GM18511 (cell line): Measurements from ENCODE around the gene FGD5.
"Not testable (repeated sequence)": the region's sequence is repeated elsewhere in the genome, so short reads cannot be mapped to it uniquely, and the experiment has no call there.

ENCODE experiments used
- ATAC-seq: cut with Tn5 transposase; IDR thresholded peaks from one replicate; pipeline ENCODE4 v1.9.1; 2021; ENCODE audit warnings: mild to moderate bottlenecking, moderate library complexity; ENCODE audit not compliant: unreplicated experiment

FGD5 gene

GRCh38 chr3:14805961-14806537 lies 12.7 kb upstream of the FGD5 start:
- no peak for ATAC-seq

DNA sequence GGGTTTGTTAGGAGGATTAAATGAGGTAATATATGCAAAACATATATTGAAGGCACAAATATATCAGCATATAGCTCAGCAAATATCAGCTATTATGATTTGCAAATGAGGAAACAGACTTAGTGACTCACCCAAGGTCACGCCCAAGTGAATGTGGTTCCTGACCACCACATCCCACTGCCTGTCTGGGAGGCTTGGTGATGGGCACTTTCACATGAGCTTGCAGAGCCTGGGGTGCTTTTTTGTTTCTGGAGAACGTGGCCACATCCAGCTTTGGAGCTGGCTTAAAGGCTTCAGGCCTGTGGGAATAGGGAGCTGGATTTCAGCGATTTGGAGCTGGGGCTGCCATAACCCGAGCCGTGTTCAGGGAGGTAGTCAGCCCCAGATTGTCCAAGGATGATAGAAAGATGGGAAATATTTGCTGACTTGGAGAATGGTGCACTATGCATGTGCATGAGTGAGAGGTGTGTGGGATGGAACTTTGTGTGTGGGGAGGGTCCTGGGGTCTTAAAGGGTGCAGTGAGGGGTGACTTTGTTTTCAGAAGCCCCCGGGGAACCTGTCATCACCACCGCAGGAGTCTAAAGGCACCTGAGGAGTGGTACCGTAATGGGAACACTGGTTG lies 12.0 kb upstream of the FGD5 start:
- ATAC-seq: peak; percentile 62

- no peak for ATAC-seq
These were observed 10.7 kb upstream of the FGD5 start for GRCh38 chr3:14808025-14808424.

GRCh38 chr3:14808502-14809266 lies 10.1 kb upstream of the FGD5 start:
- ATAC-seq: no peak

GRCh38 chr3:14809611-14810010 lies 9.2 kb upstream of the FGD5 start:
- not testable (repeated sequence) for ATAC-seq

GRCh38 chr3:14810070-14810791 lies 8.5 kb upstream of the FGD5 start:
- no peak for ATAC-seq

DNA sequence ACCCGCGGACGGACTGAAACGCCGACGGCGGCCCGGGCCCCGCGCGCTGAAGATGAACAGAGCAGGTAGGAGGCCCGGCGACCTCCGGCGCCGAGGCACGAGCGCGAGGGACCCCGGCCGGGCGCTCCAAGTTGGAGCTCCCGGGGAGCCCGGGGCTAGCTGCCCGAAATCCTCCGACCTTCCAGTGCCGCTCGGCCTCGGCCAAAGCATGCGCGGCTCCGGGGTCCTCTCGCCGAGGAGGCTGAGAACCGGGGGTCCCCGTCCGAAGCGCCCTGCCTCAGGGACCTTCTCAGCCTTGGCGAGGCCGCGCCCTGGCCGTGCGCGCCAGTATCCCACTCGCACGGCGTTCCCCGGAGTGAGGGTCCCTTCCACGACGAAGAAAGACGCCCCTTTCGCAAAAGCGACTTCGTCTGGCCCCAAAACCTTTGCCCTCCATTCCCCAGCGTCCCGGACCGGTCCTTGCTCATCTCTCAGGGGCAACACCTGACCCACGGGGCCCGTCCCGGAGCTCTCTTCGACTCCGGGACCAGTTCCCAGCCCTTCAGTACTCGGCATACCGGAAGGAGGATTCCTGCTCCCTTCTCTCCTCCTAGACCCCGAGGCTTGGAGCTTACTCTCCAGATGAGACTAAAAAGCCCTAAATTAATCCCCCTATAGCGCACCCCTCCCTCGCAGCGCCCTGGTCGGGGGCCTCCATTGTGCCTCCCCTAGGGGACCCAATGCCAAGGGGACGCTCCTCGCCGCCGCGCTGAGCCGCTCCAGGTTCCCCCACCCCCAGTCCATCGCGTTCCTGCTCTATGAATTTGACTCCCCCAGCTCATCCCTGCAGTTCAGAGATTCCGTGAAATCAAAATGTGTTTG lies 7.7 kb upstream of the FGD5 start:
- ATAC-seq: no peak

- ATAC-seq: no peak
These were observed 7.1 kb upstream of the FGD5 start for GRCh38 chr3:14811684-14812083.

- no peak for ATAC-seq
These were observed 6.5 kb upstream of the FGD5 start for GRCh38 chr3:14812196-14812790.

GRCh38 chr3:14814411-14814871 lies 4.3 kb upstream of the FGD5 start:
- ATAC-seq: no peak

GRCh38 chr3:14816359-14816758 lies 2.4 kb upstream of the FGD5 start:
- no peak for ATAC-seq

DNA sequence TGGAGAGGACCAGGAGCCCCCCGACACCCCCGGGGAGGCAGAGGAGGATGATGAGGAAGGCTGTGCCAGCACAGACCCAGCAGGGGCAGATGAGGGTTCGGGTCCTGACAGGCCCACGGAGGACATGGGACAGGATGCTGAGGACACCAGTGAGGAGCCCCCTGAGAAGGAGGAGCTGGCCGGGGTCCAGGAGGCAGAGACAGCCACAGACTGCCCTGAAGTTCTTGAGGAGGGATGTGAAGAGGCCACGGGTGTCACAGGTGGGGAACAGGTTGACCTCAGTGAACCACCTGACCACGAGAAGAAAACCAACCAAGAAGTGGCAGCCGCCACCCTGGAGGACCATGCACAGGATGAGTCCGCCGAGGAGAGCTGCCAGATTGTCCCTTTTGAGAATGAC lies 909 bp downstream of the FGD5 start:
- ATAC-seq: no peak

DNA sequence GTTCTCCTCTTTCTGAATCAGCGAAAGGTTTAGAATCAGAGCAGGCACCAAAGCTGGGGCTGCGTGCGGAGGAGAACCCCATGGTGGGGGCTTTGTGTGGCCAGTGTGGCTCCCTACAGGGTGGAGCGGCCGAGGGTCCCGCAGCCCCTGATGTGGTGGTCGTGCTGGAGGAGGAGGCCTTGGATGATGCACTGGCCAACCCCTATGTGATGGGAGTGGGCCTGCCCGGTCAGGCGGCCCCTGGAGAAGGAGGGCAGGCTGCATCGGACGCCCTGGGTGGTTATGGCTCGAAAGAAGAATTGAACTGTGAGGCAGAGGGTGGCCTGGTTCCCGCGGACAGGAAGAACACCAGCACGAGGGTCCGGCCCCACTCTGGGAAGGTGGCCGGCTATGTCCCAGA lies 1.4 kb downstream of the FGD5 start:
- ATAC-seq: no peak

- no peak for ATAC-seq
These were observed 2.4 kb downstream of the FGD5 start for GRCh38 chr3:14821151-14821550.

DNA sequence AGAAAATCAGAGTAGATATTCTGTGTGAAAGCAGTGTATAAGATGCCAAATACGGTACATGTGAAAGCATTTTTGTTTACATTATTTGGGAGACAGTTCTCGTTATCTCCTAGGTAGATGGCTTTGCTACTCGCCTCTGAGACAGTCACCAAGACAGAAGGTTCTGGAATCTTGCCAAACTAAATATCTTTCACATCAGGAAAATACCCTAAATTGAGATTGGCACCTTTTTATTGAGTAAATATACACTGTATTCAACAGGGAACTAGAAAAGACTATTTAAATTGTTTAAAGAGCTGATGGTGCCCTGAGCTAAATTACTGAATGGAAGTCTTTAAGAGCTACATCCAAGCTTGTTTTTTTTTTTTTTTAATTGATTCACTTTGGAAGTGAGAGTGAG lies 3.4 kb downstream of the FGD5 start:
- no peak for ATAC-seq

GRCh38 chr3:14822670-14823390 lies 4.1 kb downstream of the FGD5 start:
- ATAC-seq: no peak

DNA sequence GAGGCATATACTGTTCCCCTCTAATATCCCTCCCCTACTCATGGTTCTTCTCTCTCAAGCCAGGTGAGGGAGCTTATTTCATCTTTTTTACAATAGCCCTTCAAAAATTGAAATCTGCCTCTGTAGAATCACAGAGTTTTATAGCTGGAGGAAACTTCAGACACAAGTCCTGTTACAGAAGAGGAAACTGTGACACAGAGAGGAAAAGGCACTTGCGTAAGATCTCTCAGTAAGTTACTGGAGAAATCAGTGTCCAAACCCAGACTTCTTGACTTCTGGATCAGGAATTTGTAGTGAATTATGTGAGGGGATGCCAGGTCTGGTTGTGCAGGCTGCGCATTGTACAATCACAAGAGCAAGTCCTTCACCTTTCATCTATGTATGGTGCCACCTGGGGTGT lies 4.6 kb downstream of the FGD5 start:
- ATAC-seq: no peak

GRCh38 chr3:14823910-14824629 lies 5.3 kb downstream of the FGD5 start:
- ATAC-seq: no peak

GRCh38 chr3:14824646-14825045 lies 5.9 kb downstream of the FGD5 start:
- ATAC-seq: no peak
